Coronary artery (tissue), 2 donors: ENCODE data around the gene MAGI2.

Experiments used
- DNase-seq: peaks from one replicate; pipeline ENCODE4 v3.0.0-alpha.2; 2017; ENCODE audit warnings: low spot score
- H3K27ac ChIP-seq, 2 donors: fragments of 200-600 bp; sonication (generic); one replicate each; pipeline ENCODE4 v1.5.1; 2016 to 2019
- H3K4me3 ChIP-seq: fragments of 200-600 bp; sonication (generic); 2 replicates; pipeline ENCODE4 v1.5.1; 2016; ENCODE audit warnings: mild to moderate bottlenecking, moderate library complexity
- CTCF ChIP-seq: fragments of 200-600 bp; sonication (generic); IDR thresholded peaks from one replicate; pipeline ENCODE4 v1.5.1; 2019; ENCODE audit warnings: antibody characterized with exemption

Gene MAGI2

GRCh38 chr7:79159040-79159664 is 294.3 kb downstream of the MAGI2 start:
- Histone ChIP-seq H3K4me3 (no peak overlapping the region), H3K27ac (no peak overlapping the region)
- no peak for DNase-seq
- TF ChIP-seq CTCF, result no peak

DNA sequence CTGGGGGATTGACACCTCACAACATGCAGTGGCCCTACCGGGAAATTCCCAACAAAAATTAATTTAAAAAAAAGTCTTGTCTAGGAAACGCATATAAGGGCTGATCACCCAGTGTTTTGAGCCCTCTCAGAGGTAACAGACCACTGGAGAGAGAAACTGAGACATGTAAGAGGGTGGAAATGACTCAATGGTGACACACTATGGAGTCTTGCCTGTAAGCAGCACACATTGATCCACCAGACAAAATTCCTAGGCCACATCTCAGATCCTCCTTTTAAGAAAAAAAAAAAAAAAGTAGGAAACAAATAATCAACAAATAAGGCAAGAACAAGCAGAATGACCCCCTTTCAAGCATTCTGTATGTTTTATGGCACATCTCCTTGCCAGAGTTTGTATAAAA is 296.2 kb downstream of the MAGI2 start:
- Histone ChIP-seq H3K27ac (no peak overlapping the region), H3K4me3 (no peak overlapping the region)
- TF ChIP-seq CTCF, result no peak
- DNase-seq, result no peak

DNA sequence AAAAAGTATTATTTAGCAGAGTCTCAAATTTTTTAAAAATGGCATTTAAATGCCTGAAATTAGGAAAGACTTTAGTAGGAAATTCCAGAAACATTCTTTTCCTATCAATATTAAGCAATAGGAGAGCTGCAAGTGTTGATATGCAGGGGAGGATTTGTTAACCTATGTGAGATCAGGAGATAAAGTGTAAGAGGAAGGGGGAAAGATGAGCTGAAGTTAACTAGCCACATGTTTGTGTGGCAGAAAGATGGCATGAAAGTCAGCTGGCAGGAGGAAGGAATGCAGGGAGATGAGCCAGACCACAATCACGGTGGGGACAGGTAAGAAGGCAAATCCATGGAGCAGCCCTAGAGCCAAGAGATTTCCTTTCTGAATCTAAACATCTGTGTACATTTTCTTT is 303.6 kb downstream of the MAGI2 start:
- TF ChIP-seq CTCF, result no peak
- Histone ChIP-seq H3K27ac (no peak overlapping the region), H3K4me3 (no peak overlapping the region)
- DNase-seq, result no peak

DNA sequence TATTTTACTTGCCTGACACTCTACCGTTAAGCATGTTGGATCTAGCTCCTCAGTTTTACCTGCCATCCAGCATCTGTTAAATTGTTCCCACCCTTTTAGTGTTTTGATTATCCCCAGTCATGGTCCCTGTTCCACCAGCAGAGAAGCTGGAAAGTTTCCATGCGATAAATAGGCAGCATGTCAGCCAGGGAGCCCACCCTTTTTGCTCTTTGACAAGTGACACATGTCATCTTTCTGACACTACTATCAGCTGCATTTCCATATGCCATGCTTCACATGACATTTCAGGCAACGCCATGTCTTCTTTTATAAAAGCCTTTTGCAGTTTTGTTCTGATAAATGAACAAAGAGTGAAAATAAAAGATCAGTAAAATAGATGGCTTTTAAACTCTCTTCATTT is 310.8 kb downstream of the MAGI2 start:
- DNase-seq, result no peak
- no peak for TF ChIP-seq CTCF
- H3K4me3 ChIP-seq, result no peak overlapping the region
- H3K27ac ChIP-seq, result no peak overlapping the region

GRCh38 chr7:79141252-79141651 is 312.2 kb downstream of the MAGI2 start:
- Histone ChIP-seq H3K4me3 (no peak overlapping the region), H3K27ac (no peak overlapping the region)
- no peak for TF ChIP-seq CTCF
- no peak for DNase-seq

GRCh38 chr7:79137942-79138341 is 315.5 kb downstream of the MAGI2 start:
- DNase-seq, result no peak
- Histone ChIP-seq H3K4me3 (no peak overlapping the region), H3K27ac (no peak overlapping the region)
- TF ChIP-seq CTCF, result no peak

GRCh38 chr7:79132844-79133451 is 320.5 kb downstream of the MAGI2 start:
- no peak for TF ChIP-seq CTCF
- no peak for DNase-seq
- H3K27ac ChIP-seq, result no peak overlapping the region
- H3K4me3 ChIP-seq, result no peak overlapping the region
